NT2/D1 (cell line): Measurements from ENCODE around the gene STK24.

Experiments used
- YY1 ChIP-seq: IDR thresholded peaks from 2 replicates; pipeline ENCODE4 v1.6.1; 2011; ENCODE audit not compliant: insufficient read length, insufficient read depth
- ZNF274 ChIP-seq: IDR thresholded peaks from 2 replicates; pipeline ENCODE4 v1.6.1; 2011; ENCODE audit warnings: mild to moderate bottlenecking, low read depth, low read length

DNA sequence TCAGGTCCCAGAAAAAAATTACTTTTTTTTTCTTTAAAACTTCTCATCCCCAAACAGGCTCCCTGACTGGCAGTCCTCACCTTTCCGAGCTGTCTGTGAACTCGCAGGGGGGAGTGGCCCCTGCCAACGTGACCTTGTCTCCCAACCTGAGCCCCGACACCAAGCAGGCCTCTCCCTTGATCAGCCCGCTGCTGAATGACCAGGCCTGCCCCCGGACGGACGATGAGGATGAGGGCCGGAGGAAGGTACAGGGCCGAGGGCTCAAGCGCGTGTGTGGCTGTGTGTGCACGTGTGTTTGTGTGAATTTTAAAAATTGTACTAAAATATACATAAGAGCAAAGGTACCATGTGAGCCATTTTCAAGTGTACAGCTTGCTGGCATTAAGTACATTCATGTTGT, 167.6 kb downstream of the STK24 start:
- TF ChIP-seq ZNF274 = no peak
- TF ChIP-seq YY1 = no peak
